PC-9 (cell line): ENCODE results near the gene SUCLA2.

Experiments
- CTCF ChIP-seq: fragments of 200-600 bp; sonication (generic); conservative IDR thresholded peaks from 2 replicates; pipeline ENCODE4 v1.6.1; 2017; ENCODE audit warnings: mixed run types, antibody characterized with exemption, mild to moderate bottlenecking, moderate library complexity
- EZH2 ChIP-seq: fragments of 200-600 bp; sonication (generic); IDR thresholded peaks from 2 replicates; pipeline ENCODE4 v1.8.0; 2017; ENCODE audit warnings: antibody characterized with exemption, low read depth

- TF ChIP-seq CTCF (no peak), EZH2 (no peak)
Observed at GRCh38 chr13:48000559-48001113, 437 bp downstream of the SUCLA2 start.
